Activated T-helper 1 cell treated with anti-CD3 and anti-CD28 coated beads, Interleukin-2, amount 50 U/mL, for 16 hours (primary cell): ENCODE results near the gene CSH2.
"Not testable (repeated sequence)": the region's sequence is repeated elsewhere in the genome, so short reads cannot be mapped to it uniquely, and the experiment has no call there.

Source experiments
- DNase-seq, 2 donors: peaks; one replicate each; pipeline ENCODE4 v3.0.0-alpha.2; 2020; ENCODE audit warnings: low read depth in 1 of 2, low spot score in 1 of 2

CSH2 gene

GRCh38 chr17:63896524-63897354 lies 23.3 kb upstream of the CSH2 start, which contains the start of gene CSH1:
Gene CSH1, minus strand, starts transcription at chr17:63896574. Its CDS starts 63 bp downstream, at chr17:63896511.
- not testable (repeated sequence) for DNase-seq

DNA sequence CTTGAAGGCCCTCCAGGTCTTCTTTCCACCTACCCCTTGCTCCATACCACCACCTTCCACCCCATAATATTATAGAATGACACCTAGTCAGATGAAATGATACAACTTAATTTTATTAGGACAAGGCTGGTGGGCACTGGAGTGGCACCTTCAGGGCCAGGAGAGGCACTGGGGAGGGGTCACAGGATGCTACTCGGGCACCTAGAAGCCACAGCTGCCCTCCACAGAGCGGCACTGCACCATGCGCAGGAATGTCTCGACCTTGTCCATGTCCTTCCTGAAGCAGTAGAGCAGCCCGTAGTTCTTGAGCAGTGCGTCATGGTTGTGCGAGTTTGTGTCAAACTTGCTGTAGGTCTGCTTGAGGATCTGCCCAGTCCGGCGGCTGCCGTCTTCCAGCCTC lies 21.3 kb upstream of the CSH2 start:
- DNase-seq, result not testable (repeated sequence)

- not testable (repeated sequence) for DNase-seq
These were observed 20.5 kb upstream of the CSH2 start for GRCh38 chr17:63894021-63894420.

- DNase-seq, result not testable (repeated sequence)
These were observed 19.0 kb upstream of the CSH2 start for GRCh38 chr17:63892316-63893037.

DNA sequence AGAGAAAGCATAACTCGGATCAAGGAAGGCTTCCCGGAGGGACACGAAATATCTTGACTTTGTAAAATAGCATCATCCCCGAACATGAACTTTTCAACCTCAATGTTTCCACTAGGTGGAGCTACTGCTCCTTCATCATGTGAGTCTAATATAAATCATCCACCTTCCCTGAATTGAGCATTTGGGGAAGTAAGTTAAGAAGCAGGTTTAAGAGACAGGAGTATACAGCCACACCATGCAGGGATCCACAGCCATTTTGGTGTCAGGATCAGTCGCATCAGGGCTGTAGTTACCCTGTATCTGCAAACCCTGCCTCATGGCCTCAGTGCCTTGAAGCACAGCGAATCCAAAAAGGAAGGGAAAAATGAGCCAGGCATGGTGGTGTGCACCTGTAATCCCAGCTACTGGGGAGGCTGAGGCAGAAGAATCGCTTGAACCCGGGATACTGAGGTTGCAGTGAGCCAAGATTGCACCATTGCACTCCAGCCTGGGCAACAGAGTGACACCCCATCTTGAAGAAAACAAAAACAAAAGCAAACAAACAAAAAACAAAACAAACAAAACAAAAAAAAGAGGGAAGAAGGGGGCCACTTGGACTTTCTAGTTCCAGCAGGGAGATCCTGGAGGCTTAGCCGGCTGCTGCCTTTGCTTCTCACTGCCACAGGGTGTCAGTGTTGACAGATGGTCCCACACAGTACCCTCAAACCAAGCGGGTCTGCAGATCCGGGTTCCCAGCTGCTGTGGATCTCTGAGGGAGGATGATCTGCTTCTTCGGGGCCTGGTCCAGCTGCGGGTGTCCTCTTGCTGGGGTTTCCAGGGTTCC lies 15.8 kb upstream of the CSH2 start:
- DNase-seq, result not testable (repeated sequence)

DNA sequence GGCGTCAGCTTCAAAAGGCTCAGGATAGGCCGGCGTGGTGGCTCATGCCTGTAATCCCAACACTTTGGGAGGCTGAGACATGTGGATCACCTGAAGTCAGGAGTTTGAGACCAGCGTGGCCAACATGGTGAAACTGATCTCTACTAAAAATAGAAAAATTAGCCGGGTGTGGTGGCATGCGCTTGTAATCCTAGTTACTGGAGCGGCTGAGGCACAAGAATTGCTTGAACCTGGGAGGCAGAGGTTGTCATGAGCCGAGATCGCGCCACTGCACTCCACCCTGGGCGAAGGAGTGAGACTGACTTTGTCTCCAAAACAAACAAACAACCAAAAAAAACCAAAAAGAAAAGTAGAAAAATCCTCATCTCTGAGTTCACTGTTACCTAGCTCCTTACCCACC lies 11.6 kb upstream of the CSH2 start:
- not testable (repeated sequence) for DNase-seq

- not testable (repeated sequence) for DNase-seq
These were observed 9.2 kb upstream of the CSH2 start for GRCh38 chr17:63882626-63883126.

- peak; percentile 34 to 39 for DNase-seq
These were observed 8.6 kb upstream of the CSH2 start, which contains the start of gene GH2 for GRCh38 chr17:63881935-63882601. Gene GH2, minus strand, starts transcription at chr17:63881944. Its CDS starts 143 bp downstream, at chr17:63881801.

- DNase-seq, result not testable (repeated sequence)
These were observed 7.9 kb upstream of the CSH2 start for GRCh38 chr17:63881337-63881736.

- DNase-seq, result no peak
These were observed 7.2 kb upstream of the CSH2 start for GRCh38 chr17:63880706-63881105.

GRCh38 chr17:63878413-63878812 lies 4.9 kb upstream of the CSH2 start:
- not testable (repeated sequence) for DNase-seq

GRCh38 chr17:63874693-63875092 lies 1.2 kb upstream of the CSH2 start:
- not testable (repeated sequence) for DNase-seq

DNA sequence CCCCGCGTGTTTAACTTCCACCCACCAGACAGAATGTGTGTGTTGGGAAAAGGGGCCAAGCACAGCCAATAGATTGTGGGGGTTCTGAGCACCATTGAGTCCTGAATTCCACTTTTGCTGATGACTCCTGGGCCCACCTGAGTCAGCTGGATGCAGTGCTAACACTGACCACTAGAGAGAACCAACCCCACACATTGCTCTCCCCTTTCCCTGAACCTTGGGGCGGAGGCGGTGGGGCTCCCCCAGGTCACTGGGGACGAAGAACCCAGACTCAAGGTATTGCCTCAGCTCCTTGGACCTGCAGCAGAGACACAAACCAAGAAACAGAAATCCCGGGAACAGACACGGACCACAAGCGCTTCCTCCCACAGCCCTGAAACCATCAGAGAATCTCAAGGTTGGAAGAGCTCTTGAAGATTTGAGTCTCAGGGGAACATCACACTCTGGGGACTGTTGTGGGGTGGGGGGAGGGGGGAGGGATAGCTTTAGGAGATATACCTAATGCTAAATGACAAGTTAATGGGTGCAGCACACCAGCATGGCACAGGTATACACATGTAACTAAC lies 667 bp upstream of the CSH2 start:
- not testable (repeated sequence) for DNase-seq

- not testable (repeated sequence) for DNase-seq
These were observed 1.7 kb downstream of the CSH2 start for GRCh38 chr17:63871646-63872365.

- not testable (repeated sequence) for DNase-seq
These were observed 3.2 kb downstream of the CSH2 start for GRCh38 chr17:63870292-63870665.

GRCh38 chr17:63869491-63870291 lies 3.8 kb downstream of the CSH2 start:
- DNase-seq, result not testable (repeated sequence)

- DNase-seq, result not testable (repeated sequence)
These were observed 6.9 kb downstream of the CSH2 start for GRCh38 chr17:63866625-63867024.

DNA sequence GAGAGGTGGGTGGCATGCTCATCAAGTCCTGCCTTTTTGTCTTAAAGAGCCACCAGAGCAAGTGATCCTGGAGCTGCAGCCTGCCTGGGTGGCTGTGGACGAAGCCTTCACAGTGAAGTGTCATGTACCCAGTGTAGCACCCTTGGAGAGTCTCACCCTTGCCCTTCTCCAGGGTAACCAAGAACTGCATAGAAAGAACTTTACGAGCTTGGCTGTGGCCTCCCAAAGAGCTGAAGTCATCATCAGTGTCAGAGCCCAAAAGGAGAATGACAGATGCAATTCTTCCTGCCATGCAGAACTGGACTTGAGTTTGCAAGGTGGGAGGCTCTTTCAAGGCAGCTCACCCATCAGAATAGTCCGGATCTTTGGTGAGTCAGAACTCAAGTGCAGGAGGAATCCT lies 14.2 kb downstream of the CSH2 start:
- DNase-seq, result no peak

DNA sequence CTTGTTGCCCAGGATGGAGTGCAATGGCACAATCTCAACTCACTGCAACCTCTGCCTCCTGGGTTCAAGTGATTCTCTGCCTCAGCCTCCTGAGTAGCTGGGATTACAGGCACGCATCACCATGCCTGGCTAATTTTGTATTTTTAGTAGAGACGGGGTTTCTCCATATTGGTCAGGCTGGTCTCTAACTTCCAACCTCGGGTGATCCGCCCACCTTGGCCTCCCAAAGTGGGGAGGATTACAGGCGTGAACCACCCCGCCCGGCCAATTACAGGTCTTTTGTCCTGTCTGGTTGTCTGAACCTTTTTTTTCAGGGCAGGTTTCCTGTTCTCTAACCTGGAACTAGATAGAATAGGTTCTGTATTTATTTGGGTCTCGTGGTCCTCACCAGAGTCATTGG lies 17.1 kb downstream of the CSH2 start:
- not testable (repeated sequence) for DNase-seq
